Esophagus squamous epithelium (tissue), 4 donors: ENCODE results near the gene NSRP1.

Experiments used
- POLR2A ChIP-seq, 4 donors: fragments of 450-650 bp; IDR thresholded peaks; one replicate each; pipeline ENCODE4 v1.6.1; 2017; ENCODE audit warnings: antibody characterized with exemption in 4 of 4, mild to moderate bottlenecking in 4 of 4, moderate library complexity in 3 of 4
- TF ChIP-seq, protein P1 (sequence below), 6 experiments: fragments of 450-650 bp in 4 of 6; fragments of 200-600 bp in 2 of 6; sonication (generic) in 2 of 6; IDR thresholded peaks; one replicate each; pipeline ENCODE4 v1.5.1; 2016 to 2019; ENCODE audit warnings: antibody characterized with exemption in 6 of 6, mild to moderate bottlenecking in 4 of 6, moderate library complexity in 4 of 6

DNA sequence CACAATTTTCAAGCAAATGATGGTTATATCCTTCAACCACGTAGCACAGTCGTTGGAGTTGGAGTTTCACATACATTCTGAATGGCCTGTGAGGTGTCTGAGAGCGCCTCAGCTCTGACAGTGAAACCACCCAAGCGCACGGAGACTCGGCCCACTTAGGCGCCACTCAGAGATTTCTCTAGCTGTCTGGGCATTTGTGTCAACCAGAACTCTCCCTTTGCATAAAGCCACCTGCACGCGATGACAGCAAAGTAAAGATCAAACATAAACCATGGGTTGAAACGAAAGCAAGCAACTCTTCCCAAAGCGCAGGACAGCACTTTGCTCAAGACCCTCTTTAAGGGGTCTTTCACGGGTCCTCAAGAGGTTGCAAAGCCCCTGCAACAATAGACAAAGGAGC, 118.3 kb downstream of the NSRP1 start:
- TF ChIP-seq, protein P1, sequence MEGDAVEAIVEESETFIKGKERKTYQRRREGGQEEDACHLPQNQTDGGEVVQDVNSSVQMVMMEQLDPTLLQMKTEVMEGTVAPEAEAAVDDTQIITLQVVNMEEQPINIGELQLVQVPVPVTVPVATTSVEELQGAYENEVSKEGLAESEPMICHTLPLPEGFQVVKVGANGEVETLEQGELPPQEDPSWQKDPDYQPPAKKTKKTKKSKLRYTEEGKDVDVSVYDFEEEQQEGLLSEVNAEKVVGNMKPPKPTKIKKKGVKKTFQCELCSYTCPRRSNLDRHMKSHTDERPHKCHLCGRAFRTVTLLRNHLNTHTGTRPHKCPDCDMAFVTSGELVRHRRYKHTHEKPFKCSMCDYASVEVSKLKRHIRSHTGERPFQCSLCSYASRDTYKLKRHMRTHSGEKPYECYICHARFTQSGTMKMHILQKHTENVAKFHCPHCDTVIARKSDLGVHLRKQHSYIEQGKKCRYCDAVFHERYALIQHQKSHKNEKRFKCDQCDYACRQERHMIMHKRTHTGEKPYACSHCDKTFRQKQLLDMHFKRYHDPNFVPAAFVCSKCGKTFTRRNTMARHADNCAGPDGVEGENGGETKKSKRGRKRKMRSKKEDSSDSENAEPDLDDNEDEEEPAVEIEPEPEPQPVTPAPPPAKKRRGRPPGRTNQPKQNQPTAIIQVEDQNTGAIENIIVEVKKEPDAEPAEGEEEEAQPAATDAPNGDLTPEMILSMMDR (IDR thresholded peaks at IDR 0.05) = no peak
- TF ChIP-seq POLR2A (IDR thresholded peaks at IDR 0.05) = no peak
